ENCODE data around the gene ZBTB48. TPM values are rescaled to one million over a fixed set of nuclear protein-coding genes. Genes with fewer than 3 reads are reported as not detected.
A peak's percentile ranks its signal among the peaks of the same experiment; 100 is the strongest.

The ZBTB48 gene
- total RNA-seq, 3 donors from 2014 or later (not counting 1 experiment from before 2014, with no cell fraction given) = 45.6 to 56.4 (median 54.0) TPM

DNA sequence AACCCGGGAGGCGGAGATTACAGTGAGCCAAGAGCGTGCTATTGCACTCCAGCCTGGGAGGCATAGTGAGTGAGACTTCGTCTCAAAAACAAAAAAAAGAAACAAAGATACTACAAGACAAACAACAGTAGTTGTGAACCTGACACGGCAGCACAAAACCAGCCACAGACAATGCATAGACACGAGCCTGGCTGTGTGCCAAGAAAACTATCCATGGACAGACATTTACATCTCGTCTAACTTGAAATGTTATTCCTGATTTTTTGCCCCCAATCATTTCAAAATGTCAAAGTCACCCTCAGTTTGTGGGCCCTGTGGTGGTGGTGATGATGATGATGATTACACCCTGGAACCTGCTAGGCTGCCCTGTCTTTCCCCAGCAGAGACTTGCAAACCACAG lies 16.6 kb downstream of the ZBTB48 start:
- H3K27ac Mint-ChIP-seq = peak overlapping the region in 1 of 2 donors; percentile 27
- H3K4me1 ChIP-seq (ENCODE audit: control insufficient read depth, insufficient read depth, low read length) = peaks cover 53% of the 10 kb centered on the region
- H3K27me3 Mint-ChIP-seq (ENCODE audit: low read depth in 2 of 2) = no peaks in the 10 kb centered on the region
- WGBS (ENCODE audit: insufficient coverage) = 84% methylated on average over 7 of the region's 7 CpGs
- H3K36me3 Mint-ChIP-seq = no peaks in the 10 kb centered on the region
- no peak overlapping the region for H3K4me3 ChIP-seq (ENCODE audit: low read length)
- H3K9me3 Mint-ChIP-seq = no peaks in the 10 kb centered on the region
- H3K27ac ChIP-seq (ENCODE audit: low read length) = no peak overlapping the region
- no peak for DNase-seq
- no peak for ATAC-seq
- H3K4me3 Mint-ChIP-seq = no peak overlapping the region
- intact Hi-C loops (cut with micrococcal nuclease) = no loop called here
- no peaks in the 10 kb centered on the region for H3K9me3 ChIP-seq (ENCODE audit: control insufficient read depth, insufficient read depth, low read length)
- no peaks in the 10 kb centered on the region for H3K27me3 ChIP-seq (ENCODE audit: control insufficient read depth, insufficient read depth, low read length)
- H3K36me3 ChIP-seq (ENCODE audit: control insufficient read depth, insufficient read depth, low read length) = peaks cover 50% of the 10 kb centered on the region
- TF ChIP-seq, protein P1, sequence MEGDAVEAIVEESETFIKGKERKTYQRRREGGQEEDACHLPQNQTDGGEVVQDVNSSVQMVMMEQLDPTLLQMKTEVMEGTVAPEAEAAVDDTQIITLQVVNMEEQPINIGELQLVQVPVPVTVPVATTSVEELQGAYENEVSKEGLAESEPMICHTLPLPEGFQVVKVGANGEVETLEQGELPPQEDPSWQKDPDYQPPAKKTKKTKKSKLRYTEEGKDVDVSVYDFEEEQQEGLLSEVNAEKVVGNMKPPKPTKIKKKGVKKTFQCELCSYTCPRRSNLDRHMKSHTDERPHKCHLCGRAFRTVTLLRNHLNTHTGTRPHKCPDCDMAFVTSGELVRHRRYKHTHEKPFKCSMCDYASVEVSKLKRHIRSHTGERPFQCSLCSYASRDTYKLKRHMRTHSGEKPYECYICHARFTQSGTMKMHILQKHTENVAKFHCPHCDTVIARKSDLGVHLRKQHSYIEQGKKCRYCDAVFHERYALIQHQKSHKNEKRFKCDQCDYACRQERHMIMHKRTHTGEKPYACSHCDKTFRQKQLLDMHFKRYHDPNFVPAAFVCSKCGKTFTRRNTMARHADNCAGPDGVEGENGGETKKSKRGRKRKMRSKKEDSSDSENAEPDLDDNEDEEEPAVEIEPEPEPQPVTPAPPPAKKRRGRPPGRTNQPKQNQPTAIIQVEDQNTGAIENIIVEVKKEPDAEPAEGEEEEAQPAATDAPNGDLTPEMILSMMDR (IDR thresholded peaks at IDR 0.05) = no peak
- H3K4me1 Mint-ChIP-seq = peaks cover 47 to 55% of the 10 kb centered on the region in 2 donors

DNA sequence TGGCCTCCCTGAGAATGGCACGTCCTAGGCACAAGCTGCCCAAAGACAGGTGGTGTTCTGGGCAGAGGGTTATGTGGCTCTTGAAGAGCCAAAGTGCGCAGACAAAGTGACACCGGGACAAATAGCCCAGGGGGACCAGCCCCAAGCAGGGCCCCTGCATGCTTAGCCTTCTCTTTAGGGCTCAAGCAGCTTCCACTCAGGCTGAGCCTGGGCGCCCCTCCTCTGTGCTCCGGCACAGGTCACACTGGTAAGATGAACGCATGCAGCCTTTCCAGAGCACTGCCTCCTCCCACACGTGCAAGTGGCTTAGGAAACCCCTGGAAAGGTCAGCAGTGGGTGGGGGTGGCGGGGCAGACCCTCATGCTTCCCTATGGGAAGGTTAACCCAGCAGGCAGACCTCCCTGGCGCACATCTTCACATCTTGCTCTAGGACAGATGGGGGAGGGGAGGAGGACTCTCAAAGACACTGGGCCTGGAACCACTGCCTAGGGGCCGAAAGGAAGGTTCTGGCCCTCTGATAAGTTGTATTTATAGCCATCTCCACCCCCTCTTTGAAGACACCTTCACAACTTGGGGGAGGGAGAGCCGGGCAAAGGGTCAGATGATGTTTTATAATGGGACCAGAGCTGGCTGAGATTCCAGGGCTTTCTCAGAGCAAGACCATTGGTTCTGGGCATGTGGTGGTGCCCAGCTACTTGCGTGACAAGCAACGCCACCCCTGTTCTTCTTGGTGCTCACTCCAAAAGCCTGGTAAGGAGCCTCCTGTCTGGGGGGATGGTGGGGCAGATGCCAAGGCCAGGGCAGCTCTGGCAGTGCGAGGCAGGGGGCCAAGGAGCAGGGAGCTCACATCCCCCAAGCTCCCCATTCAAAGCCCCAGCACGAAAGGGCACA lies 17.3 kb downstream of the ZBTB48 start:
- no peak overlapping the region for H3K27ac ChIP-seq (ENCODE audit: low read length)
- Mint-ChIP-seq H3K36me3 (no peaks in the 10 kb centered on the region), H3K27me3 (ENCODE audit: low read depth in 2 of 2) (no peaks in the 10 kb centered on the region), H3K4me1 (peaks cover 43 to 53% of the 10 kb centered on the region in 2 donors), H3K27ac (no peak overlapping the region), H3K9me3 (no peaks in the 10 kb centered on the region), H3K4me3 (no peak overlapping the region)
- H3K4me3 ChIP-seq (ENCODE audit: low read length) = no peak overlapping the region
- TF ChIP-seq, protein P1 (IDR thresholded peaks at IDR 0.05) = no peak
- intact Hi-C loops (cut with micrococcal nuclease) = no loop called here
- no peak for DNase-seq
- 92% methylated on average over 14 of the region's 15 CpGs for WGBS (ENCODE audit: insufficient coverage)
- no peaks in the 10 kb centered on the region for H3K27me3 ChIP-seq (ENCODE audit: control insufficient read depth, insufficient read depth, low read length)
- peaks cover 47% of the 10 kb centered on the region for H3K36me3 ChIP-seq (ENCODE audit: control insufficient read depth, insufficient read depth, low read length)
- no peak for ATAC-seq
- peaks cover 50% of the 10 kb centered on the region for H3K4me1 ChIP-seq (ENCODE audit: control insufficient read depth, insufficient read depth, low read length)
- no peaks in the 10 kb centered on the region for H3K9me3 ChIP-seq (ENCODE audit: control insufficient read depth, insufficient read depth, low read length)

DNA sequence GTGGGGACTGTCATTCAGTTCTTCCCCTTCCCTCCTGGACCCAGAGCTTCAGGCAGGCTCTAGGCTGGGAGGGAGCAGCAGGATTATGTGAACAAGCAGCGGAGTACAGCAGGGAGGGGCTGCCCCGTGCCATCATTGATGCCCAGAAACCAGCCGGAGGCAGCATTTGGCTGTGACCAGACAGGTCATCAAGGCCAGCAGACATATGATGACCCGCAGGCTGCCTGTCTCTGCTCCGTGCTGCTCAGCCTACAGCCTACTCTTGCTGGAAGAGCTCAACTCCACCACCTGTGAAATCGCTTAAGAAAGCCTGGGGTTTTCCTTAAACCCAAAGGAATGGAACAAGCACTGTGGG lies 18.0 kb downstream of the ZBTB48 start:
- WGBS (ENCODE audit: insufficient coverage) = 95% methylated on average over 6 of the region's 6 CpGs
- TF ChIP-seq, protein P1 (IDR thresholded peaks at IDR 0.05) = no peak
- Mint-ChIP-seq H3K36me3 (no peaks in the 10 kb centered on the region), H3K27me3 (ENCODE audit: low read depth in 2 of 2) (no peaks in the 10 kb centered on the region), H3K4me3 (no peak overlapping the region), H3K9me3 (no peaks in the 10 kb centered on the region), H3K27ac (no peak overlapping the region), H3K4me1 (peaks cover 38 to 47% of the 10 kb centered on the region in 2 donors)
- Histone ChIP-seq H3K9me3 (ENCODE audit: control insufficient read depth, insufficient read depth, low read length) (no peaks in the 10 kb centered on the region), H3K4me1 (ENCODE audit: control insufficient read depth, insufficient read depth, low read length) (peaks cover 43% of the 10 kb centered on the region), H3K4me3 (ENCODE audit: low read length) (no peak overlapping the region), H3K36me3 (ENCODE audit: control insufficient read depth, insufficient read depth, low read length) (peaks cover 42% of the 10 kb centered on the region), H3K27me3 (ENCODE audit: control insufficient read depth, insufficient read depth, low read length) (no peaks in the 10 kb centered on the region), H3K27ac (ENCODE audit: low read length) (no peak overlapping the region)
- DNase-seq = no peak
- no peak for ATAC-seq
- intact Hi-C loops (cut with micrococcal nuclease) = no loop called here
